Measurements from ENCODE around the gene NR3C1.

NR3C1 gene

DNA sequence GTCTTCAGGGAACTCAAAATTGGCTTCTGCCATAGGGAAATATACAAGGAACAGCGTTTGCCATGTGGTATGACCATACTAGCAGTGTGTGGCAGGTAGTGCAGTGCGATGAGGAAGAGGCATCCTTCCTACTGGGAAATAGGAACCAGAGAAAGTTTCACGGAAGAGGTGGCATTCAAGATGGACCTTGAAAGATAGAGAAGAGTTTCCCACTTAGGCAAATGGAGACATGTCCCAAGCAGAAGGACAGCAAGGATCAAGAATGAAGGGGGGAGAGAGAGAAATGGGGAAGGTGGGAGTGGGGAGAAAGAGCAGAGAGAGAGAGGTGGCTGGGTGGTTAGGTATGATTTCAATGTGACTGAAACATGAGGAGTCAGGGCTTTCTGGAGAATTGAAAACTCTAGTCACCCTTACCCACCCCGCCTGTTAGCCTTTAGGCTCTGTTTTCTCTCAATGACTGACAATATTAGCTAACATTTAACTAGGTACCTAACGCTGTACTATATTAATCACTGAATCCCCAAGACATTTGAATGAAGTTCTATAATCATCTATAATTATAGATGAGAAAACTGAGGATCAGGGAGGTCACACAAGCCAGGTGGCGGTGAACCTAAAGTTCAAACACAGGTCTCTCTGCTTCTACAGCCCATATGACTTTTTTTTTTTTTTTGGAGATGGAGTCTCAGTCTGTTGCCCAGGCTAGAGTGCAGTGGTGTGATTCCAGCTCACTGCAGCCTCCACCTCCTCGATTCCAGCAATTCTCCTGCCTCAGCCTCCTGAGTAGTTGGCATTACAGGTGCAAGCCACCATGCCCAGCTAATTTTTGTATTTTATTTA is 171.3 kb downstream of the NR3C1 start:
- Histone ChIP-seq H3K9ac (ENCODE audit: low read length in 2 of 2) (no peak overlapping the region), H3K9me3 (ENCODE audit: control insufficient read depth in 2 of 2, low read length in 2 of 2) (no peaks in the 10 kb centered on the region), H3K27ac (ENCODE audit: low read length) (no peak overlapping the region), H3K4me1 (ENCODE audit: control insufficient read depth, insufficient read depth, low read length) (peaks cover 3% of the 10 kb centered on the region), H3K36me3 (ENCODE audit: control insufficient read depth in 2 of 2, insufficient read depth in 2 of 2, low read length in 2 of 2) (no peaks in the 10 kb centered on the region), H3K27me3 (ENCODE audit: control insufficient read depth in 1 of 2, insufficient read depth in 2 of 2, low read length in 2 of 2) (no peaks in the 10 kb centered on the region), H3K4me3 (ENCODE audit: low read length in 2 of 2) (no peak overlapping the region)

DNA sequence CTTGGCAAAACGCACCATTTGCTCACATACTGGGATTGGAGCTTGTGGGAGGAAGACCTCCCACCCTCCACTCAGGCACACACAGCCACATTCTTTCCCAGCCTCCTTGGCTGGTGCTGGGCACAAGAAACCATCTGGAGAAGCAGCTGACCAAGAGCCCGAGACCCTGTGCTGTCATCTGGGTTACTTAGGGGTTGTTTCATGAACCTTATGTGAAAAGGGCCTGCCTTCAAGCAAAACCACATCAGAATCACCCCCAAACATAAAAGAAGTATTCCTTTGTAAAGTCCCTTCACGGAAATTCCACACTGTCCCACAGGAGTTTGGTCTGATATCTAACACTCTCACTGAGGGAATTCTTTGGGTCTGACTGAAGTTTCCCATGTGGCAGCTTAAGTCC is 172.1 kb downstream of the NR3C1 start:
- H3K9me3 ChIP-seq (ENCODE audit: control insufficient read depth in 2 of 2, low read length in 2 of 2) = no peaks in the 10 kb centered on the region
- H3K9ac ChIP-seq (ENCODE audit: low read length in 2 of 2) = no peak overlapping the region
- no peaks in the 10 kb centered on the region for H3K36me3 ChIP-seq (ENCODE audit: control insufficient read depth in 2 of 2, insufficient read depth in 2 of 2, low read length in 2 of 2)
- no peak overlapping the region for H3K4me3 ChIP-seq (ENCODE audit: low read length in 2 of 2)
- H3K4me1 ChIP-seq (ENCODE audit: control insufficient read depth, insufficient read depth, low read length) = peaks cover 3% of the 10 kb centered on the region
- no peaks in the 10 kb centered on the region for H3K27me3 ChIP-seq (ENCODE audit: control insufficient read depth in 1 of 2, insufficient read depth in 2 of 2, low read length in 2 of 2)
- H3K27ac ChIP-seq (ENCODE audit: low read length) = no peak overlapping the region

DNA sequence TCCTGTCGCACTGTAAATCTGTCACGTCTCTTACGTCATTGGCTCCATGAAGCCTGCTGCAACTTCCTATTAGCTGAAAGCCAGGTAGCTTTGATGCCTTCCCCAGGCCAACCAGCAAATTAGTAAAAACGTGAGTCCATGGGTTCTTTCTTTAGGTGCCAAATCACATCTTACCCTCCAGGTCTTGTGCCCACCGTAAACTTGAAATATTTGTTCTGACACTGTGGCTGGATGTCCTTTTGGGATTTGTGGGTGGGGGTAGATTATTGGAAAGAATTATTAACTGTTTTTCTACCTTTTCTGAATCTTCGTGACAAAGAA is 172.8 kb downstream of the NR3C1 start:
- Histone ChIP-seq H3K9me3 (ENCODE audit: control insufficient read depth in 2 of 2, low read length in 2 of 2) (no peaks in the 10 kb centered on the region), H3K9ac (ENCODE audit: low read length in 2 of 2) (no peak overlapping the region), H3K4me3 (ENCODE audit: low read length in 2 of 2) (no peak overlapping the region), H3K27me3 (ENCODE audit: control insufficient read depth in 1 of 2, insufficient read depth in 2 of 2, low read length in 2 of 2) (no peaks in the 10 kb centered on the region), H3K36me3 (ENCODE audit: control insufficient read depth in 2 of 2, insufficient read depth in 2 of 2, low read length in 2 of 2) (no peaks in the 10 kb centered on the region), H3K4me1 (ENCODE audit: control insufficient read depth, insufficient read depth, low read length) (peaks cover 3% of the 10 kb centered on the region), H3K27ac (ENCODE audit: low read length) (no peak overlapping the region)

DNA sequence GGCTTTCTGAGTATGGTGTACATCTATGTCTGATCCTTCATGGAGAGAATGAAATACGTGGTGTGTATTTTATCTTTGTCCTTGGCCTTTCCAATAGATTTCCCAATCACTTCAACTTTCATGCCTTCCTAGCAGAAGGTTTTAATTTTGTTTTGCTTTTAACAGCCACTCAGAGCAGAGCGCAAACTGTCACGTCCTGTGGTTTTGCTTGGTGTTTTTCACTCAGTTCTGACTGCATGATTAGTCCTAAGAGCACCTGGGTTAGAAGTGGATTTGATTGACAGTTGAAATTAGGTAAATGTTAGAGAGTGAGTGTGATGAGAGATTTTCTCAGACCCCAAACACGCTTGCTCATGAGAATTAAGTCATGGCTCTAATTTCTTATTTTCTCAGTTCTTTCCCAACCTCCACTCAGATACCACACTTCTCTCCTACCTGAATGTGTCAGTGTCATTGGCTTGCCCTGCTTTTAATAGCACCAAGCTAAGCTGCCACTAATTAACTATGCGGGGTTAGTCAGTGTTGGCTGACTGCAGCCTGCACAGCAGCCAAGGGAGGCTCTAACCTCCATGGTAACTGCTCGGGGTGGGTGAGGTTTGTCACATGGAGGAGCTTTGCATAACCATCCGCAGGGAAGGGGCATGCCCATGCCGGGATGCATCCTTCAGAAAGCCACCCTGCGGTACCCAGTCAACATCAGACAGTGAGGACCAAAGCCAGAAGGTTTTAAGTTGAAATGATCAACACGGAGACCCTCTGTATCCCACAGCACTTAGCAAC is 173.4 kb downstream of the NR3C1 start:
- Histone ChIP-seq H3K27ac (ENCODE audit: low read length) (no peak overlapping the region), H3K9ac (ENCODE audit: low read length in 2 of 2) (no peak overlapping the region), H3K27me3 (ENCODE audit: control insufficient read depth in 1 of 2, insufficient read depth in 2 of 2, low read length in 2 of 2) (no peaks in the 10 kb centered on the region), H3K9me3 (ENCODE audit: control insufficient read depth in 2 of 2, low read length in 2 of 2) (no peaks in the 10 kb centered on the region), H3K36me3 (ENCODE audit: control insufficient read depth in 2 of 2, insufficient read depth in 2 of 2, low read length in 2 of 2) (no peaks in the 10 kb centered on the region), H3K4me3 (ENCODE audit: low read length in 2 of 2) (no peak overlapping the region), H3K4me1 (ENCODE audit: control insufficient read depth, insufficient read depth, low read length) (peaks cover 3% of the 10 kb centered on the region)

DNA sequence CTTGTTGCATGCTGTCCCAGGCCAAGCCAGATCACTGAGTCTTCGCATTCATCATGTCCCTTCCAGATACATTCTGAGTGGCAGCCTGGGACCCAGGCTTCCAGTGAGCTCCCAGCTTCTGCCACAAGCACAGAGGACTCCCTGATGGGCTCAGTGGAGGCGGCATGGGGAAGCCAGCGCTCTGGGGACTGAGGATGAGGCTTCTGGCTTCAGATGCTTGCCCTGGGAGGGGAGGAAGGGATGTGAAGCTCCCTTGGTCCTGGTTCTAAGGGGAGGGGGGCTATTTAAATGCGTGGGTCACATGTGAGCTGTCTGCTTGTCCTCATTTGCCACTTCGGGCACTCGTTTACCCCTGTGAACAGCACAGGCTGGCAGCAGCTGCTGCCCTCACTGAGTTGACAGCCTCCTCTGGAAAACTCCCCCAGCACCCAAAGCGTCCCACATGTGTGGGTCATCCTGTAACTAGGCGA is 174.0 kb downstream of the NR3C1 start:
- no peaks in the 10 kb centered on the region for H3K27me3 ChIP-seq (ENCODE audit: control insufficient read depth in 1 of 2, insufficient read depth in 2 of 2, low read length in 2 of 2)
- H3K9ac ChIP-seq (ENCODE audit: low read length in 2 of 2) = no peak overlapping the region
- H3K4me1 ChIP-seq (ENCODE audit: control insufficient read depth, insufficient read depth, low read length) = peaks cover 3% of the 10 kb centered on the region
- H3K9me3 ChIP-seq (ENCODE audit: control insufficient read depth in 2 of 2, low read length in 2 of 2) = no peaks in the 10 kb centered on the region
- H3K36me3 ChIP-seq (ENCODE audit: control insufficient read depth in 2 of 2, insufficient read depth in 2 of 2, low read length in 2 of 2) = no peaks in the 10 kb centered on the region
- no peak overlapping the region for H3K27ac ChIP-seq (ENCODE audit: low read length)
- no peak overlapping the region for H3K4me3 ChIP-seq (ENCODE audit: low read length in 2 of 2)

DNA sequence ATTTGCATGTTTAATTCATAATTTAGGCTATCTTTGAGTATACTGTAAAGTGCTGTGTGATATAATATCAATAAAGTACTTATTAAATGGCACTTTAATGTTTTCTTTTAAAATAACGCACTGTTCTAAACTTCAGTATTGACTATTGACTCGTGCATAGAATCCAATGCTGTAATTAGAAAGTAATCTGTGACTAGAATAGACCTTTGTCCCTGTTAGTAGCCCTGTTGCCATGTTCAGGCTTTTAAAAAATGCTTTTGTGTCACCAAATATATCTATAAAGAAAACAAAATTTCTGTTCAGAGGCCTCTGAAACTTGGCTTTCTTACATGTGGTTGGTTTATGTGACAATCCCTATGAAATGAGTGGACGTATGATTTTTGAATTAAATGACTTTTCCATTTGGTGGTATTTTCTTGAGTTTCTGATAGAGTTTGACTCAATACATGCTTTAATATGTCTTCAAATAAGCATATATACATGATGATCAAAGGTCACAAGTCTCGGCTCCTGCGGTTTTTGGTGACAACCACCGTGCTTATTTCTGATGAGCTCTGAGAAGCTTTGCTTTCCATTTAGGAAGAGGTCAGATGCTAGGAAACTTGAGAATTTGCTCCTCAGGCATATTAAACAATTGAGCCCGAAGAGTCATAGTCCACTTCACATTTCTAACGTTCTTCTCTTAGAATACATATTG is 174.7 kb downstream of the NR3C1 start:
- no peak overlapping the region for H3K27ac ChIP-seq (ENCODE audit: low read length)
- H3K27me3 ChIP-seq (ENCODE audit: control insufficient read depth in 1 of 2, insufficient read depth in 2 of 2, low read length in 2 of 2) = no peaks in the 10 kb centered on the region
- no peak overlapping the region for H3K9ac ChIP-seq (ENCODE audit: low read length in 2 of 2)
- H3K9me3 ChIP-seq (ENCODE audit: control insufficient read depth in 2 of 2, low read length in 2 of 2) = no peaks in the 10 kb centered on the region
- H3K4me1 ChIP-seq (ENCODE audit: control insufficient read depth, insufficient read depth, low read length) = peaks cover 3% of the 10 kb centered on the region
- no peak overlapping the region for H3K4me3 ChIP-seq (ENCODE audit: low read length in 2 of 2)
- H3K36me3 ChIP-seq (ENCODE audit: control insufficient read depth in 2 of 2, insufficient read depth in 2 of 2, low read length in 2 of 2) = no peaks in the 10 kb centered on the region
